GM19468 (cell line): Measurements from ENCODE around the gene APH1A.
A peak's percentile ranks its signal among the peaks of the same experiment; 100 is the strongest.
"Not testable (repeated sequence)": the region's sequence is repeated elsewhere in the genome, so short reads cannot be mapped to it uniquely, and the experiment has no call there.

Experiments used
- ATAC-seq: cut with Tn5 transposase; IDR thresholded peaks from one replicate; pipeline ENCODE4 v1.9.1; 2021; ENCODE audit warnings: mild to moderate bottlenecking, moderate library complexity, moderate number of reproducible peaks; ENCODE audit not compliant: unreplicated experiment; ENCODE audit errors: extremely low read depth

Gene APH1A

DNA sequence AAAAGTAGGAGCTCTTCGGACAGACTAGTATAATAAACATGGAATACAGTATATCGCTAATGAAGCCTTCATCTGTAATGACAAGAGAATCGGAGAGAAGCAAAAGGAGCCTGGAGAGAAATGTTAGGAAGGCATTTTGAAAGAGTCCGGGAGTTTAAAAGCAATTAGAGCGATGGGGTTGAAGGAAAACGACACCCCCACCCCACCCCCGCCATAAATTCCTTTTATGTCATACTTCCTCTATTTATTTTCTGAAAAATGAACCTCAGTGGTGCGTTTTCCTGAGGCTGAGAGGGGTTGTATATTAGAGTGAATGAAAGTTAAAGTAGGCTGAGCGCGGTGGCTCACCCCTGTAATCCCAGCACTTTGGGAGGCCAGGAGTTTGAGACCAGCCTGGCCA is 635 bp upstream of the APH1A start:
- ATAC-seq = no peak

GRCh38 chr1:150268340-150268704 is 494 bp downstream of the APH1A start:
- ATAC-seq = no peak

- no peak for ATAC-seq
These were observed 920 bp downstream of the APH1A start for GRCh38 chr1:150267896-150268295.

DNA sequence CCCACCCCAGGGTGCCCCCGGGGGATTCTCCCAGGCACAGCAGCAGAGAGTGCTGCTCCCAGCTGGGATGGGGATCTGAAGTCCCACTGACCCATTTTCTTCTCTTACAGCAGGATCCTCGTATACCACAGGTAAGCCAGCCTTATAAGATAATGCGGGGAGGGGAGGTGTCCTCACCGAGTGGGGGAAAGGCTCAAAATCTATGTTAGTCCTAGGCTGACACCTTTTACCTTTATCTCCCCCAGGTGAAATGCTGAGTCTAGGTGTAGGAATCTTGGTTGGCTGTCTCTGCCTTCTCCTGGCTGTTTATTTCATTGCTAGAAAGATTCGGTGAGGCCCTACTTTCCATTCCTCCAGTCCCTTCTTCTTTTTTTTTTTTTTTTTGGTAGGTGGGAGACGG is 5.3 kb downstream of the APH1A start:
- no peak for ATAC-seq

DNA sequence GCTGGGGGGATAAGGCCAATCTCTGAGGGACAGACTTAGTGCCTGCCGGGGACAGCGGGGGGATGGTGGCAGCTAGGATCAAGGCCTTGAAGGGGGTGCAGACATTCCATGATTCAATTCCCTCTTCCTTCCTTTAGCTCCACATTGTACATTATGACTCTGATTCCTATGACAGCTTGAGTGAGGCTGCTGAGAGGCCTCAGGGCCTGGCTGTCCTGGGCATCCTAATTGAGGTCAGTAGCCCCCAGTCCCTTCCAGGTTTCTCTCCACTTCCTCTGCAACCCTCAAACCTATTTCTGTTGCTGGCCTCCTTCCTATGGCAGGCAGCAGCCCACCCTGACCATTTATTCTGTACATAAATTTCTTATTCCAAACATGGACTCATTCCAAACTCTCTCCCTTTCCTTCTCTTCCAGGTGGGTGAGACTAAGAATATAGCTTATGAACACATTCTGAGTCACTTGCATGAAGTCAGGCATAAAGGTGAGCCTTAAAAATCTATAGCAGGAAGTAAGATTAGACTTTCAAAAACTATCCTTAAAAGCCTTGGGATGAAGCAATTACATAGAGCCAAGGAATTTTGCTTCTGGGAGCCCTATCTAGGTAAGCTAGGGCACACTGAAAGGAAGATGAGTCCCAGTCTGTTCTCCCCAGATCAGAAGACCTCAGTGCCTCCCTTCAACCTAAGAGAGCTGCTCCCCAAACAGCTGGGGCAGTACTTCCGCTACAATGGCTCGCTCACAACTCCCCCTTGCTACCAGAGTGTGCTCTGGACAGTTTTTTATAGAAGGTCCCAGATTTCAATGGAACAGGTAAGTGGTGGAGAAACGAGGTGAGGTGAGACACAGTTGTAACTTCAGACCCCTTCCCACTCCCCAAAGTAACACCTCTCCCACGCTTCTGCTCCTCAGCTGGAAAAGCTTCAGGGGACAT is 6.2 kb downstream of the APH1A start:
- ATAC-seq = no peak

DNA sequence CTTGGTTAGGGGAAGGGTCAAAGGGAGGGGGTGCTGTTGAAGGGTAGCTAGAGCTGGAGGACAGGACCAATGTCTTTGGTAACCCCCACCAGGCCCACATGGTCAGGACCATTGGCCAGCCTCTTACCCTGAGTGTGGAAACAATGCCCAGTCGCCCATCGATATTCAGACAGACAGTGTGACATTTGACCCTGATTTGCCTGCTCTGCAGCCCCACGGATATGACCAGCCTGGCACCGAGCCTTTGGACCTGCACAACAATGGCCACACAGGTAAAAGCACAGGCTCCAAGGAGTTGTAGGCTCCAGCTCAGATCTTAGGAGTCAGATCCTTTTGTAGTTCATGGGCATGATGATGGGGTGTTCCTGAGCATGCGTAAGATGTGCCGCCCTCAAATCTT is 7.4 kb downstream of the APH1A start:
- no peak for ATAC-seq

GRCh38 chr1:150259758-150260669 is 8.8 kb downstream of the APH1A start:
- no peak for ATAC-seq

DNA sequence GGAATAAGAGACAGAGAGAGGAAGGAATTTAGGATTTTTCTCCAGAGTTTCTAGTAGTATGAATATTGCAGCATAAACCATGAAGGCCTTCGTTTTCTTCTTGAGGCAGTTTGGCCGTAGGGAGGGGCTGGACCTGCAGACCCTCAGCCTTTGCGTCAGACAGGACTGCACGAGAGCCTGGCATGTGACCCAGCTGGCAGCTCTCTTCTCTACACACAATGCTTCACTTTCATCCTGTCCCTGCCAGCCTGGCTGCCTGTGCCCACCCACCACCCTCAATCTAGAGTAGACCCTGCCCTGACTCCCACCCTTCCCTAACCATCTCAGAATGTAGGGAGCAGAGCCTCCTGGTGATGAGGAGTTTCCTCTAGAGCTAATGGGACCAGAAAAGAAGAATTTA is 9.6 kb downstream of the APH1A start:
- no peak for ATAC-seq

GRCh38 chr1:150257624-150258585 is 10.9 kb downstream of the APH1A start, which contains the start of gene CA14:
Gene CA14, plus strand, starts transcription at chr1:150257774. Its CDS starts 355 bp downstream, at chr1:150258129.
- no peak for ATAC-seq

- ATAC-seq = no peak
These were observed 12.1 kb downstream of the APH1A start for GRCh38 chr1:150256554-150257341.

- ATAC-seq = no peak
These were observed 12.6 kb downstream of the APH1A start for GRCh38 chr1:150256198-150256553.

- ATAC-seq = no peak
These were observed 18.9 kb downstream of the APH1A start for GRCh38 chr1:150249936-150250335.

DNA sequence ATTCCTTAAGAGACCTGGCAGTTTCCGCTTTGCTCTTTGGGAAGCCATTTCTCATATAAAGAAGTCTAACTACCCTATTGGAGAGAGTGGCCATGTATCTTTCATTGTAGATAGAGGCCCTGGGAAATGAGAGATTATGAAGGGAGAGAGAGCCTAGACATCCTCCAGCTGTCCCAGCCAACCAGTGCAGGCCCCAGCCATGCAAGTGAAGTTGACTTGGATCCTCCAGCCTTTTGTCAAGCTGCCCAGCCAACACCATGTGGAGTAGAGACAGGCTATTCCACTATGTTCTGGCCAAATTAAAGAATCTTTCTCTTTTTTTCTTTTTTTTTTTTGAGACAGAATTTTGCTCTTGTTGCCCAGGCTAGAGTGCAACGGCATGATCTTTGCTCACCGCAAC is 25.8 kb downstream of the APH1A start:
- ATAC-seq = no peak

GRCh38 chr1:150237746-150238145 is 31.1 kb downstream of the APH1A start:
- ATAC-seq = no peak

- not testable (repeated sequence) for ATAC-seq
These were observed 31.6 kb downstream of the APH1A start for GRCh38 chr1:150237176-150237575.

DNA sequence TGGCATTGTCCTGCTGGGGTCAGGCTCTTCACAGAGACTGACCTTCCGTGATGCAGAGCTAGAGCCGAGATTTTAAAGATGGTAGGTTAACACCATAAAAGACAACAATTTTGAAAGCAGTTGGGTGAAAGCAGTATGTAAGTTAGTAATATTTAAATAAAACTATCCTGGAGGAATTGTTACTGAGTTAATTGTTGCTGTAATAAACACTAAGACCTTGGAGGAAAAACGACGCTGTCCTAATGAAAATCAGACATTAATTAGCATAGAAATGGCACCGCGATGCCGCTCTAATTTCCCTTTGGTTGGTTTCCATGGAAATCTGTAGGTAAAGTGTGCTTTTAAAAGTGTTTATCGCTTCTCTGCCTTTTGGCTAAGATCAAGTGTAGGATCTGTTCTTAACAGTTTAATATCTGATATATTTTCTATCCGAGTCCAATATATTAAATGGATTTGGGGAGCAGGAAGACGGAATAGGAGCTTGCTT is 32.2 kb downstream of the APH1A start:
- no peak for ATAC-seq

DNA sequence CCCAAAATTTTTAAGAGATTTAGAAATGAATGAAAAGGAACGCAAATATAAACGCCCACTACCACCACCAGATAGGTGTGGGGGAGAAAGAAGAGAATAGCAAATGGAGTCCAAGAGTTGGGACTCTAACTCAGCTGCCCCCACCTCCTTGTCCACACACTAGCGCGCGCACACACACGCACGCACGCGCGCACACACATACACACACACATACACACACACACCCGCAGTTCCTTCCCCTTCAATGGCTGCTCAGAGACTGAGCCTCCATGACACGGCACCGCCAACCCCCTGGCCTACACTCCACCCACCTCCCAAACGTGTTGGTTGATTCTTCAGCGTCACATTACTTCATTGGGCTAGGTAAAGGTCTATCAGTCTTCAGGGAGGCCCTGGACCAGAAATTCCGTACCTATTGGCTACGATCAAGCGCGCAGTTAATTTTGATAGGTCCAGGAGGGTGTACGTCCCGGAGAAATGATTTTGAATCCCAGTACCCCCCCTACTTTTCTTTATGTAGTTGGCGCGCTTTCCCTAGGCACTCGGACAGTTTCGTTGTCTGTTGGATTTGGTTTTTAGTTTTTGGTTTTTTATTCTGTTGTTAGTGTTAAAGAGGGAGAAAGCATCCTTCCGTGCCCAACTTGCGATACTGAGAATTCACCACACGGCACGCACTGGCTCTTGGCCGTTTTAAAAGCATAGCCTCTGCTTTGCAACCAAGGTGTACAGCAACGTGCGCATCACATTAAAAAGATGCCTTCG is 32.8 kb downstream of the APH1A start, which contains the start of gene ANP32E:
TSS of gene ANP32E (minus strand) at position 261 of the 762 bp plus-strand sequence. CDS start 326 bp downstream, outside the sequence.
- ATAC-seq = peak; percentile 69

DNA sequence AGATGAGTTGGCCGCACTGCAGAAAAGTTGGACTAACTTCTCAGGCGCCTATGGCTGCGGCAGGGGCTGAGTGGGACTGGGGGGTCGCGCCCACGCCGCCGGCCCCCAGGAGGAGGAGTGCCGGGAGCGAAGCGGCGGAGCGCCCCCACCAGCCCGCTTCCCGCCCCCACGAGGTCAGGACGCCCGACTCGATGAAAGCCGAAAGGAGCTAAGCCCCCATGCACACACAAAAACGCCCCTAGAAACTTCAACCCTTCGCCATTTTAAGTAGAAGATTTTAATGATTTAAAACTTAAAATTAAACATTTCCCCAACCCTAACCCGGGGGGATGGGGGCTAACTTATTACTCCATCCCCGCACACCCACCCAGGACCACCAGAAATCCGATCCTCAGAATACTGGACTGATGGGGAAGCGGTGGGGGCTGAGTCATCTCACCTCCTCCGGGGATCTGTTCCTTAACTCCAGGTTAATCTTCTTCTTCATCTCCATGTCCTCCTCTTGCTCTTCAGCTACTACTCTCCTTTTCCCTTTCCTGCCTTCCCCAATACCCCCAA is 33.4 kb downstream of the APH1A start:
- no peak for ATAC-seq
